ENCODE measurements around the gene NFIA.
"Not testable (repeated sequence)": the region's sequence is repeated elsewhere in the genome, so short reads cannot be mapped to it uniquely, and the experiment has no call there.

Gene NFIA

GRCh38 chr1:61058483-61059245 lies 23.7 kb upstream of the NFIA start:
- DNase-seq (ENCODE audit: low read depth in 4 of 4, low spot score in 1 of 4): no peak

- DNase-seq (ENCODE audit: low read depth in 4 of 4, low spot score in 1 of 4): not testable (repeated sequence)
These were observed 20.8 kb upstream of the NFIA start for GRCh38 chr1:61061601-61062000.

GRCh38 chr1:61064673-61065072 lies 17.7 kb upstream of the NFIA start:
- no peak for DNase-seq (ENCODE audit: low read depth in 4 of 4, low spot score in 1 of 4)

DNA sequence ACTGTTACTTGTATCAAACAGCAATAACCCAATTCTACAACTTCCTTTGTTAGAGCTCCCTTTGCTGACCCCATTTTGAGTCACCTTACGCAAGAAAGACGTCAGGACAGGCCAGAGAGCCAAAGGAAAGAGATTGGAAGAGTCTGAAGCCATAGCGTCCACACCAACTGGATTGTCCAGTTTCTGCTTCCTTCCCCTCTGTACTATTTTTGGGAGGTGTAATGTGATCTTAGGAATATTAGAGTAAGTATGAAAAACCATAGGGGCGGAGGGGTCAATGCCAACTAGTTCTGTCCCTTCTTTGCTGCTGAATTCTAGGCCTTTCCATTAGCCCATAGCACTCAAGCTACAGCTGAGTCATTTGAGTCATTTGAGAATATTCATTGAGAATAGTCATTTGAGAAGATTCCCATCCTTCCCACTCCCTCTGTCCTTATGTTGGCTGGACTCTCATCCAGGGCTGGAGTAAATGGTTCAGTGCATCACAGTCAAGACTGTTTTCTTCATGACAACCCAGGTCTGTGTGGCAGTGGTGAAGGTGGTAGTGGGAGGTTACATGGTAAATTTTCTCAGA lies 14.8 kb upstream of the NFIA start:
- no peak for DNase-seq (ENCODE audit: low read depth in 4 of 4, low spot score in 1 of 4)

- DNase-seq (ENCODE audit: low read depth in 4 of 4, low spot score in 1 of 4): no peak
These were observed 12.3 kb upstream of the NFIA start for GRCh38 chr1:61070054-61070453.

DNA sequence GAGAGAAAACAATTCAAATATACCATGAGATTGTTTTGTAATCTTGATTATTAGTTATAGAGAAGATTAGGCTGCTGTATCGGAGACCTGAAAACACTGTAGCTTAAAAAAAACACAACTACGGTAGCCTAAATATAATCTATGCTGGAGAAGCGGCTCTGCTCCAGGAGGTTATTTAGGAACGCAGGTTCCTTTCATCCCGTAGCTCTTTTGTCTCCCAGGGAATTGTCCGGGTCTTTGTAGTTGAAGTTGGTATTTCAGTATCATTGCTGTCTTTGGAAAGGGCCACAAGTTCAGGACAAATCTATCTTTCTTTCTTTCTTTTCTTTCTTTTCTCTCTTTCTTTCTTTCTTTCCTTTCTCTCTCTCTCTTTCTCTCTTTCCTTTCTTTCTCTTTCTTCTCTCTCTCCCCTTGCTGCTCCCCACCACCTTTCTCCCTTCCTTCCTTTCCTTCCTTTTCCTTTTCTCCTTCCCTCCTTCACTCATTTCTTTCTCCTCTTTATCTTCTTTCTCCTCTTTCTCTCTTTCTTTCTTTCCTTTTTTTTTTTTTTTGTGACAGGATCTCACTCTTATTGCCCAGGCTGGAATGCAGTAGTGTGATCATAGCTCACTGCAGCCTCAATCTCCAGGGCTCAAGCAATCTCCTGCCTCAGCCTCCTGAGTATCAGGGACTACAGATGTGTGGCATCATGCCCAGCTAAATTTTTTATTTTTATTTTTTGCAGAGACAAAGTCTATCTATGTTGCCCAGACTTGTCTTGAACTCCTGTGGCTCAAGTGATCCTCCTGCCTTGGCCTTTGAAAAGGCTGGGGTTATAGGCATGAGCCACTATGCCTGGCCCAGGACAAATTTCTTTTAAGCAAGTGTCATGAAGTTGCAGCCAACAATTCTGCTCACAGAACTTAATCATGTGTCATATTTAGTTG lies 10.9 kb upstream of the NFIA start:
- no peak for DNase-seq (ENCODE audit: low read depth in 4 of 4, low spot score in 1 of 4)

GRCh38 chr1:61073871-61074270 lies 8.5 kb upstream of the NFIA start:
- DNase-seq (ENCODE audit: low read depth in 4 of 4, low spot score in 1 of 4): no peak

GRCh38 chr1:61075833-61076232 lies 6.5 kb upstream of the NFIA start:
- not testable (repeated sequence) for DNase-seq (ENCODE audit: low read depth in 4 of 4, low spot score in 1 of 4)

DNA sequence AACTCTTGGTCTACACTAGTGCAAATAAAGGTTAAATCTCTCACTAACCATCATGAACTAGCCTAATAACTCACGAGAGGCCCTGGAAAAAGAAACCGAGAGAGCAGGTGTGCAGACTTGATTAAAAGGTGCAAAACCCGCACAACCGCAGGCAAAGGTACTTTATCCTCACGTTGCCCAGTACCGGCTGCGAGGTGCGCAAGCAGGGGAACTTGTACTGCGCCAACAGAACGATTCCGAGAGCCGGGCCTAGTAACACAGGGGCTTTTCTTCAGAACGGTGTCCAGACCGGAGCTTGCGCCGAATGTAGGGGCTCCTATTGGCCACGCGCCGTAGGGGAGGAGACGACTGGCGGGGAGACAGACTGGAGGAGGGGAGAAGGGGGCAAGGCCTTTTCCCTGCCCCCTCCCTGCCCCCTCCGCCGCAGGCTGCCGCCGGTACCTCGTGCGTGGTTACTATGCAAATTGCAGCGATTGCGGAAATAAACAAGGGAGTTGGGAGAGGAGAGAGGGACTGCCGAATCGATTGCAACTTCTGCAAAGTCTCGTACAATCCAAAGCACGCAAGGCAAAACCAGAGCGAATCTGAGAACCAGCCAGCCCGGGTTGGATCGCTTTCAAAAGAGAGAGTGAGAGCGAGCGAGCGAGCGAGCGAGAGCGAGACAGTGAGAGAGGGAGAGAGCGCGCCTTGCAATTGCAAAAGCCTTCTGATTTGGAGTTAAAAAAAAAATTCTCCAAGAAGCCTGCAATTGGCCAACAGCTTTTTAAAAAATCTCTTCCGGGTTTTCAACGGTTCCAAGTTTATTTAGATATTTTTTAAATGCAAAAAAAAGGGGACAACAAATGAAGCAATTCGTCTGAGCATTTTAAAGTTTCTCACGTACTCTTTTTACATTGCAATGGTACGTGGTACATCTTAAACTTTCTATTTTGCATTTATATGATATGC lies 5.4 kb upstream of the NFIA start:
- DNase-seq (ENCODE audit: low read depth in 4 of 4, low spot score in 1 of 4): peak in 2 of 4 experiments; percentile 47 to 49

DNA sequence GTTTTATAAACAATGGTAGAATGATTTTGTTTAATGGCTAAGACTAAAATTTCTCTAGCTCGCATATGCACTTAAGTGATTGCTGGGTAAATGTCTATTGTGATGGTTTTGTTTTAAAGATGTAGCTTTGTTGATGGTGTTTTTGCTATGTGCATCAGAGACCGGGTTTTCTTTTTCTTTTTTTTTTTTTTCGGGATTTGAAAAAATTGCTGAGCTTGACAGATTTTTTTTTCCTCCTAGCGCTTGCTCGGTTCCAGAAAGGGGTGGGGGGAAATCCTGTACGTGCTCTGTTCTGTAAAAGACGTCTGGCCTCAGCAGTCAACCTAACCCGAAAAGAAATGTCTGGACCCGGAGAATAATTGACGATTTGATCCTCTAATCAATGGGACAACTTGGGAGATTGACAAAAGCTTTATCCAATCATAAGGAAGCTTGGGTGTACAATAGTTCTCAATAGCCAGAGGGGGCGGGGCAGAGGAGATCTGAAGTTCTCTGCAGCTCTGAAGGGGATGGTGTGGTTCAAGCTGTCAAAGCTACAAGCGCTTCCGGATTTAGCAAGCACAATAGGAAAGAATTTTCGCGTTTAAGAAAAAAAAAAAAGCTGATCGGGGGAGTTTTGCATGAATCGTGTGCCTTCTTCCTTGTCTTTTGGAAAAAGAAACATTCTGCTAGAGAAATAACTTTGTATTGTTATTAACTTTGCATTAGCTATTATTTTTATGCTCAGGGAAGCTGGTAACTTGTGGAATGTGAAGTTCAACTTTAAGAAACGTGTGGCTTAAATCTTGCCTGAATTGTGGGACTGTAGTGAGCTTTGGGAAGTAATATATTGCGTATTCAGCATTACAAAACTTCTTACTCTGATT lies 4.5 kb upstream of the NFIA start:
- DNase-seq (ENCODE audit: low read depth in 4 of 4, low spot score in 1 of 4): peak; percentile 70 to 87 (median 76)

GRCh38 chr1:61078618-61079295 lies 3.6 kb upstream of the NFIA start:
- DNase-seq (ENCODE audit: low read depth in 4 of 4, low spot score in 1 of 4): no peak

DNA sequence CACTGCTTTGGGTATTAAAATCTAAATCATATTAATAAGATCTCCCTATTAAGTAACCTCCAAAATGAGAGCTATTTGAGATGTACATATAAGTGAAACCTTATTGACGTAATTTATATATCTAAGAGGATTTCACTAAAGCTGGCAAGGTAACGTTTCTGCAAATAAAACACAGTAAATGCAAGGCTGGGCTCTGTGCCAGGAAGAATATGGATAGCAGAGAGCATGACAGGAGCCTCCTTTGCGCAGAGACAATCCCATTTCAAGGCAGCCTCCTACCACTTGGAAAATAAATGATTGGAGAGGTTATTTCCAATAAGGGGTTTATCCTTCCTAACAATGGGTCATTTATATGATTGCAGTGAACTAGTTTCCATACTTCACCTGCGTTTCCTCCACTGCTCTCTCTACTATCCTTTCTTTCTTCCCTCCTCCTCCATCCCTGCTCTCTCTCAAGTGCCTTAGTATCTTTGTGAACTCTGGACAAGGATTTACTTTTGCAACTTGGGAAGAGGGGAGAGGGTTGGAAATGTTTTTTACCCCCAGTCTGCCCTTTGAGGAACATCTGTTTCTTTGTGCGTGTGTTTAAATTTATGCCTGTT lies 3.0 kb upstream of the NFIA start:
- DNase-seq (ENCODE audit: low read depth in 4 of 4, low spot score in 1 of 4): no peak

DNA sequence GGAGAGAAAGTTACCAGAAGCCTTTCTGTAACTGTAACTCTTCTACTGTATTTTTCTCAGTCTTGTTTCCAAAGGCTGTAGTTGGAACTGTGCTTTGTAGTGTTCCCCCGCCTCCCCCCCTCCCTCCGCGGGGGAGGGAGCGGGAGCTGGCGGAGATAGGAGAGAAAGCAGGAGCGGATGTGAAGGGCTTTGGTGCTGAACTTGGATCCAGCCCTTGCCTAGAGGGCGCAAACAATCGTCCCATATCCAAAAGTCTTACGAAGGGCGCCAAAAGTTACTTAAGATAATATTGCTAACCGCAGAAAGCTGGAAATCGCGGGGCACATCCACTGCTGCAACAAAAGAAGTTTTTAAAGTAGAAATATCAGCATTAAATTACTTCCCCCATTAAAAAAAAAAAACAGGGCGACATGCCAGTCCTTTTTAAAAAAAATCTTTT lies 2.4 kb upstream of the NFIA start:
- no peak for DNase-seq (ENCODE audit: low read depth in 4 of 4, low spot score in 1 of 4)

- DNase-seq (ENCODE audit: low read depth in 4 of 4, low spot score in 1 of 4): no peak
These were observed 1.8 kb upstream of the NFIA start for GRCh38 chr1:61080413-61081143.

- no peak for DNase-seq (ENCODE audit: low read depth in 4 of 4, low spot score in 1 of 4)
These were observed 1.1 kb upstream of the NFIA start for GRCh38 chr1:61081144-61081685.

DNA sequence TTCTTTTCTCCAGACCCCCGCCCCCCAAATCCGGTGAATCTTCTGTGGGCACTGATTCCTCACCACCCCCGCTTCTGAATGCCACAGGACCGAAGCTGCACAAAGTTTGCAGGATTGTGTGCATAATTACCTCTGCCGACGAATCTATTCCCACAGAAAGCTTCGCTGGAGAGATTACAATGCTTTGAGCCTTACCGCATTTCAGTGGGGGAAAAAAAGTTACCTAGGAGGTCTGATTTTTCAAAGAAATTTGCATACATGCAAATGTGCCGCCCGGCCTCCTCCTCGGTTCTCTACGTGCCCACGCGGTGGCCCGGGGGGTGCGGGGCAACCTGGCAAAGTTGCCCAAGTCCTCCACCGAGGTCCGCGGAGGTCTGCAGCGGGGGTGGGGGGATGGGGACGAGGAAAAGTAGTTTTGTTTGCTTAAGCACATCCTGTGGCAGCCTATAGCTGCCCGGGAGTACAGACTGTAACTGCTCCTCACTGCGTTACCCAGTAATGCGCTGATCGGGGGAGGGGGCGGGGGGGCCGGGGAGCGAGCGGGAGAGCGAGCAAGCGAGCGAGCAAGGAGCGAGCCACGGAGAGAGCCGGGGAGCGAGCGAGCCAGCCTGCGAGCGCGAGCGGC lies 563 bp upstream of the NFIA start:
- peak in 2 of 4 experiments; percentile 38 to 39 for DNase-seq (ENCODE audit: low read depth in 4 of 4, low spot score in 1 of 4)
